HPDE6-E6E7 (cell line): ENCODE results near the gene MSX2.

Experiments used
- DNase-seq: peaks from one replicate; pipeline ENCODE4 v3.0.0; 2011; ENCODE audit warnings: missing footprints; ENCODE audit errors: extremely low spot score

Gene MSX2

DNA sequence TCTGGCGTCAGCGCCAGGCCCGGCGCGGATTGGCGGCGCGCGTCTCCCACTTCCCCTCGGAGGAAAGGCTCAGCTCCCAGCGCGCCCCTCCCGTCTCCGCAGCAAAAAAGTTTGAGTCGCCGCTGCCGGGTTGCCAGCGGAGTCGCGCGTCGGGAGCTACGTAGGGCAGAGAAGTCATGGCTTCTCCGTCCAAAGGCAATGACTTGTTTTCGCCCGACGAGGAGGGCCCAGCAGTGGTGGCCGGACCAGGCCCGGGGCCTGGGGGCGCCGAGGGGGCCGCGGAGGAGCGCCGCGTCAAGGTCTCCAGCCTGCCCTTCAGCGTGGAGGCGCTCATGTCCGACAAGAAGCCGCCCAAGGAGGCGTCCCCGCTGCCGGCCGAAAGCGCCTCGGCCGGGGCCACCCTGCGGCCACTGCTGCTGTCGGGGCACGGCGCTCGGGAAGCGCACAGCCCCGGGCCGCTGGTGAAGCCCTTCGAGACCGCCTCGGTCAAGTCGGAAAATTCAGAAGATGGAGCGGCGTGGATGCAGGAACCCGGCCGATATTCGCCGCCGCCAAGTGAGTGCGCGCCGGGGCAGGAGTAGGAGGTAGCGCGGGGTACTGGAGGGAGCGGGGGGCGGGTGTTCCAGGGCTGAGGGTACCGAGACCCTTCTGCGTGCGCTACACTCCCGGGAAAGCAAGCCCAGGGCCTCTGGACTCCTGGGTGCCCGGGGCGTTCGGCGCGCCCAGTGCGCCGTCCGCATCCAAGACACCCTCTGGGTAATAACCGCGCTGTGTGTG, at the start of gene MSX2:
Gene MSX2, plus strand, starts transcription at position 99 of the 777 bp plus-strand sequence. Its CDS starts 78 bp downstream, at position 177.
- DNase-seq: no peak

DNA sequence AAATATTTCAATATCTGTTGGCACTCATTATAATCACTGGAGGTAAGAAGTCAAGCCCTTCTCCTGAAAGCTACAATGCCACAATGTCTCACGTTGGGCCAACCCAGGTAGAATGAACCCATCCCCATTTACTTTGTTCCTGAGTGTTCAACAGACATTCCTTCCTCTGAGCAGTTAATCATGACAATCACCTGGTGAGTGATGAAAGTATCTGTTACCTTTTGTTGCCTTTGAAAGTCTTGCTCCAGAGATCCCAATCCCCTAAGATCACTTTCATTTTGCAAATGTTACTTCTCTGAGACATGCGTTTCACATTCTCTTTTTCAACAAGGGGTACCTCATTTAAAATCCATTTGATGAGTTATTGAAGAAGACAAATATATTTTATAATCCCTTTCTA, 49.3 kb upstream of the MSX2 start:
- DNase-seq: no peak

DNA sequence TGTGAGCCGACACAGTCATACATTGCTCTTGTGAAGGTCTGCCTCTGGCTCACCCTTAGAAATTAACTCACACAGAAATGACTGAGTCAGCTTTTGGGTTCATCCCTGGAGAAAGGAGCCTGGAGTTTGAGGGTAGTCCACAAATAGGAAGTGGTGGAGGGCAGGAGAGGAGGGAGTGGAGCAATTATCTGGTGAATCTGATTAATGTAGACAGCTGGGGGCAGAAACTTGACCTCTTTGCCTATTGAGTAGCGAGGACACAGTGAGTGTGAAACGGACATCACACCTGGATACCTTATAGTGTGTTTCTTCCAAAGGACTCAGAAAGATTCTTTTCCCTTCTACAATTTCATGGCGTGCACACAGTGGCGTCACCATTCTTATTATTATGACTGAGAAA, 48.5 kb upstream of the MSX2 start:
- no peak for DNase-seq

DNA sequence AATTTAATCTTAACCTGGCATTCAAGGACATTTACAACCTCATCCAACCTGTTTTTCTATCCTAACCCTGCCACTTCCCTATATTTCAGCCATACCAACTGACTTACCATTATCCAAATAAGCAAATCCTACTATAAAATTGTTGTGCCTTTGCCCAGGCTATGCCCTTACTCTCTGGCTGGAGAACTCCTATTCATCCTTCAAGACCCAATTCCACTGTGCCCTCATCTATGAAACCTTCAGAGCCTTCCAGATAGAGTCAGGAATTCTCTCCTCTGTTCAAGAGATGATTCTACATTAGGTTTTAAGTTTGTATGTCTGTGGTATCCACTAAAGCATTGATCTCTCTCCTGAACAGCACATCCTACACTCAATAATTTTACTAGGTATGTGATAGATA, 46.3 kb upstream of the MSX2 start:
- no peak for DNase-seq

DNA sequence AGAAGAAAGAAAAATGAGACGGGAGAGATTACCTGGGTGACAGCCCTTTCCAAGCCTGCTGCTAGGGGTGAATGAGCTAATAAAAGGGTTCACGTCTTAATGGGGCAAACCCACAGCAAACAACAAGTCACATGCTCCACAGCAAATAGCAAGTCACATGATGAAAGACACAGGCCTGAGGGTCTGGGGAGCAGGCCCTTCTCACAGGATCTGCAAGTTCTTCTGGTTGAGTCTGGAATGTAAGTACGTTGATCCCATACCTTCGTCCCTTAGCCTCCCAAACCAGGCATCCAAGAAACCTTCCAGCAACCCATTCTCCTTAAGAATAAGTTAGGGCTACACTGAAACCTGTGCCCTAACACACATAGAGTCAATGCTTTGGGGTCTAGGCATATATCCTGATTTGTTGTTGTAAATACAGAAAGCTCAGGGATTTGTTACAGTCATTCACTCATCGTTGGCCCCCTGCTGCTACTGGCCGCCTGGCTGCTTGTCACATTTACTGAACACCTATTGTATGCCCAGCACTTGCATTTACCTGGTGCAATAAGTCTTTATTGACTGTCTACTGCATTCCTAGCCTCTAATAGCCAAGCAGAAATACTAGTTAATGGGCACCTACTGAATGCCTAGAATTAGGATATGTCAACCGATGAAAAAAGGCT, 43.3 kb upstream of the MSX2 start:
- no peak for DNase-seq

DNA sequence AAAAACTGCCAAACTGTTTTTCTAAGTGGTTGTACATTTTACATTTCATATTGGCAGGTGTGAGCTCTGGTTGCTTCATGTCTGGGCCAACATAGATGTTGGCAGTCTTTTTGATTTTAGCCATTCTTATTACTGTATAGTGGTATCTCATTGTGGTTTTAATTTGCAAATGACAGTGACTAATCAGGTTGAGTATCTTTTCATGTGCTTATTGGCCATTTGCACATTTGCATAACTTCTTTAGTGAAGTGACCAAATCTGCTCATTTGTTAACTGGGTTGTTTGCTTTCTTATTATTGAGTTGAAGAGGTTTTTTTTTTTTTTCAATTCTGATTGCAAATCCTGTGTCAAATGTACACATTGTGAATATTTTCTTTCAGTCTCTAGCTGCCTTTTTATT, 36.9 kb upstream of the MSX2 start:
- no peak for DNase-seq

DNA sequence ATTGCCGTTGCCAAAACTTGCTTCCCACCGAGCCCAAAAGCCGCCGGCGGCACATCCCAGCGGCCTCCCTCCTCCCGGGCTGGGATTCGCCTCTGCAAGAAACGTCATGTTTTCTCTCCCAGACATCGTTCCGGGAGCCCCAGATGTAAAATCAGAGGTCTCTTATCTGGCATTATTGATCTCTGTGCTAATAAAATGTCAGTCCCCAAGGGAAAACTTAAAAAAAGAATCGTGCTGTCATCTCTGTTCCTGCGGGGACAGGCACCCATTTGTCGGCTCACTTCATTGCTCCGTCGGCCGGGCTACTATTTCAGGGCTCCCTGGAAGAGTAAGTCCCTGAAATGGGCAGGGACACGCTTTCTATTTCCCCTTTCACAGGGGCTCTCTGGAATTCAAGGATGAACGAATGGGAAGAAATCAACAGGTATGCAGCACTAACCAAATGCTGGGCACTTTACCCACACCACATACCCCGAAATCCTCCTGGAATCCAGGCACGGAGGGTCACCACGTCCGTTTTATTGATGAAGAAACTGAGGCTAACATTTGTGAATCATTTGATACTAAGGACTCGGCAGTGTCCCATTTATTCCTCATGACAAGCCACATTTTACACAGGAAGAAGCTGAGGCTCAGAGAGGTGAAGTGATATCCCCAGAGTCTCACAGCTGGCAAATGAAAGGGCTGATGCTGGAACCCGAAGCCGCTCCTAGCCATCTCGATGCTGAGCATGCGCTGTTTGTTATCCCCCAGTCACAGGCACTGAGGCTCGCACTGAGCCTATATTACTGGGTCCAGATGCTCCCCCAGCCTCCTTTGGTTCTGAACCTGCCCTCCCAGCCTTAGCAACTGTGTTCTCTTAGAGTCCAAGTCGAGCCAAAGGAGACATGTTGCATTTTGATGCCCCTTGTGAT, 35.7 kb upstream of the MSX2 start:
- no peak for DNase-seq

DNA sequence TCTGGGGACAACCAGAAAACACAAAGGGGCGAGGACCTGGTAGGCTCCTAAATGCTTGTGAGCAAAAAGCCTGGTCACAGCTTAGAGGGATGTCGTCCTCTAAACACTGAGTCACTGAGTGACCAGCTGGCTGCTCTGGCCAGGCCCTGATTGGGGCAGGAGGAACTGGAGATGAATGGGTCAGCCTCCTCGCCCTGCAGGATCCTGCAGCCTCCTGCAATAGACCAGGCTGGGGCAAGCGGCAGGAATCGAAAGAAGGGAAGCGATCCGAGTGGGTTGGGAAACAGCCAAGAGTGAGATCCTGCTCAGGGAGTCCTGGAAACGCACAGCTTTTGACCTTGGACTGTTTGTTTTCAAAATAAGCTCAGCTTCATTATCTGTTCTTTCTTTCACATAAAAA, 34.1 kb upstream of the MSX2 start:
- no peak for DNase-seq

DNA sequence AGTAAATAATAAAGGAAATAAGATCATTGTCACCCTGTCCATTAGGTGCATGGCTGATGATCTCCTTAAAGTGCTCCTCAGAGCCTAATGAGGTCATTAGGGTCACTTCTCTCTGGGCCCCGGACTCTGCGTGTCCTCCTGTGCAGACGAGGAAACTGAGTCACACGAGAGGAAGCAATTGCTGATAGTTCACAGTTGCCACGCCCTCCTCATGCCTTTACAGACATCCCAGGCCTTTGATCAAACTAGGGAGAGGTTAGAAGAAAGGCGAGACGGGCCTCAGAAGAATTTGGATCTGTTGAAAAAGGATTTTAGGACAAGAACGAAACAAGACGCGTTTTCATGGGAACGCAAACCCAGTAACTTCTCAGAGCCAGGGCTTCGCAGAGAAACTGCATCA, 32.0 kb upstream of the MSX2 start:
- no peak for DNase-seq

DNA sequence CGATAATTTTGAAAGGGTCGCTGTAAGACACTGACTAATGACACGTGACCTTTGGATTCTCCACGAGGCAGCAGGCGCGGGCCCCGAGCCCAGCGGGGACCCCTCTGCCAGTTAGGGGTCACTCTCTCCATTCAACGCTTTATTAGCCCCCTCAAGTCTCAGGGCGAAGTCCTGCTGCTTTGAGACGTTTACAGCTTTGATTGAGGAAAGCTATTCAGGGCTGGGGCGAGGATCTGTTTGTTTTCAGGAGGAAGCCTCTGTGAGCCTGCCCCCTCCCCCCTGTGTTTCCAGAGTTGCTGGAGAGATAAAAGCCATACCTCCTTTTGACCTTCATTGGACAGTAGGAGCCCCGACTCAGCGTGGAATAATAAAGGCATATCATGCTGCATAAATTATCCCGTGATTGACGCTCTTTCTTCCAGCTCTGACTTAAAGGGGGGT, 31.4 kb upstream of the MSX2 start:
- no peak for DNase-seq

DNA sequence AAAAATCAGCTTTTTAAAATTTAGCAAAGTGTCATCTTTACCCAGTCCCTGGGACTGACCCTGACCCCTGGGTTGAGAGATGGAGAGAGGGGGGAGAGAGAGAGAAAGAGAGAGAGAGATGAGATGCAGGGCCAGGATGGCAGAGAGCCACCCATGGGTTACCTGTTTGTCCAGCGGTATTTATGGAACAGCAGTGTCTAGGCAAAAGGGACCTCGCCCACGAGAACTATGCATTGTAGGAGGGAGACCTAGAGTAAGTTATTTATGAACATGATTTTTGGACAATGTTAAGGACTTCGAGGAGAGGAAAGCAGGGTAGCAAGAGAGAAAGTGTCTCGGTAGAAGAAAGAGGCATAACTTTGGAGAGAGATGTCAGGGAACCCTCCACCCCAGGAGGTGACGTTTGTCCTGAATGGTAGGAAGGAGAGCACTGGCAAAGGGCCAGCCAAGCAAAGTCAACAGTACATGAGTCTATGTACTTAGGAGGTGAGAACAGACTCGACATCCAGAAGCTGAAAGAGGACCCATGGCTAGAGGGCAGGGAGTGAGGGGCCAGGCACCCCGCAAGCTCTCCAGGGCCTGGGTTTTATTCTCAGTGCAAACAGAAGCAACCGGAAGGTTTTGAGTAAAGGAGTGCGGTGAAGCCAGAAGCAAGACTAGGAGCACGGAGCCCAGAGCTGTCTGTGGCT, 30.5 kb upstream of the MSX2 start:
- DNase-seq: no peak

DNA sequence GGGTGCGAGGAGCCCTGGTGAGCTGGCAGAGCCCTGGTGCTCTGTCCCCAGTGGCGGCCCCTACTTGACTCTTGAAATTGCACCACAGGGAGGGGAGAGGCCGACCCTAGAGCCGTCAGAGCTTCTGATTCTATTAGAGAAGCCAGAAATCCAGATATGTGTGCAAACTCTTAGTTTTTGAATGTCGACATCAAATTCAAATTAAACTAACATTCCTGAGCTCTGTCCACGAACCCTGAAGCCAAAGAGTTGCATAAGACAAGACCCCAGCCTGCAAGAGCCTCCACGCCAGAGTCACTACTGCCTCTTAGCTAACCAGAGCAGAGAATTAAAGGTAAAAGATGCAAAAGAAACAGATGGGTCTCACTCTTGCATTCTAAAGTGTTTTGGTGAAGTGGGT, 29.8 kb upstream of the MSX2 start:
- no peak for DNase-seq

DNA sequence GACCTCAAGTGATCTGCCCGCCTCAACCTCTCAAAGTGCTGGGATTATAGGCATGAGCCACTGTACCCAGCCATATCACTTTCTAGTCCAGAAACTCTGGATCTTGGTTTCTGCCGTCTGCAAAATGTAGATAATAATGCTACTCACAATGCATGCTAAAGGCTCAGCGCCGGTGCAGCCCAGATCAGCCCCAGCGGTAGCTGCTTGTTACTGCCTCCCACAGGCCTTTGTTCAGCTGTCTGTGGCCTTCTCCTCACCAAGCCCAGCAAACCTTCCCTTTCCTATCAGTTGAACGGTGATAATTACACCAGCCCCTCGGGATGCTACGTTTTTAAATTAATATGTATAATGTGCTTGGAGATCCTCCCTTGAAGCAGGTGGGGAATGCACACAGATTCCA, 26.2 kb upstream of the MSX2 start:
- DNase-seq: no peak

DNA sequence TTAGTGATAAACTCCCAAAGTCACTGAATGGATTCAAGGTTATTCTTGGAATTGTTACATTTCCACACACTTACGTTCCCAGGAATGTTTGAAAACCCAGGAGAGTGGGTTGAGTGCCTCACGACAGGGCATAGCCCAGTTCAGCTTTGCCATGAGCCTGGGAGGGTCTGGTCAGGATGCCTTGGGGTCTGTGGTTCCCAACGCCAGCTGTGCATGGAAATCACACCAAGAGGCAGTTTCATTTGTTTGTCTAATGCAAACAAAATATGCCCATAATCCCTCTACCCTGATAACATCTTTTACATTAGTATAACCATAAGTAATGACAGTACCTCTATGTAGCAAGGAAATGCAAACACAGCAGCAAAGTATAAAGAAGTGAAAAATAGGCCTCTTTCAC, 25.3 kb upstream of the MSX2 start:
- no peak for DNase-seq

DNA sequence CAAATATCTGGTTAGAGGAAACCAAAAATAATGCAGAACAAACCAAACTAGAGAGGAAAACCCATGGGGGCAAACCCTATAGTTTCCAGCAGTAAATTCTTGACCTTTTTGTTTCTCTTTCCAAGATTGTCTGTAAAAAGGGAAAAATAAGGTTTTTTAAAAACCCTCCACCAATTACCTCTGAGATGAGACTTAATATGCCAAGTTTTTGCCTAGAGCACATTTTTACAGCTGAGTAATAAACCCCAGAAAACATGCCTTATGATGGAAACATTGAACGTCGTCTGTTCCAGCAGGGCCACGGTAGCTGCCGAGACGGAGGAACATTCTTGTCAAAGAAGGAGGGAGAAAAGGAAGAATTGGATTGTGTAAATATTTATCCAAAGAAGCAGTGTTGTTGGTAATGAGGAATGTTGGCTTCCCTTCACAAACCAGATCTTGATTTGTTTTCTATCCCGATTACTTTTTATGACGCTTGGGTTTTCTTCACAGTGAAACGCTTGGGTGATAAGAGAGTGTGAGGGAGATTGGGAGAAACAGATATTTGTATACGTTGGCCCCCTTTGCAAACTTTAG, 17.3 kb upstream of the MSX2 start:
- no peak for DNase-seq

DNA sequence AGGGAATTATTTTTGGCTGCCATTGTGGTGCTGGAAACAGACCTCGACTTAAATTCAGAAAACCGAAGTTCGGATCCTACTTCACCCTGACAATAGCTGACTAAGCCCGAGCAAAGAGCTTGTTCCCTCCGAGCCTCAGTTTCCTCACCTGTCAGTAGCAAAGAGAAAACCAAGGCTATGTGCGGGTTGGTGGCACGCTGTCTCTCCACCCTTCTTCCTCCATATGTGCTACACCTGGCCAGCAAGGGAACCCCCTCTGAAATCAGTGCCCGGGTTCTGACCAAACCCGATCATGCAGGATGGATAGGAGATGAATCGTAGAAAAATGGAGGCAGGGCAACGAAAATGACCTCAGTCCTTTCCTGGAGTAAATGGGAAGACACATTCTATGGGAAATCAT, 16.7 kb upstream of the MSX2 start:
- no peak for DNase-seq

DNA sequence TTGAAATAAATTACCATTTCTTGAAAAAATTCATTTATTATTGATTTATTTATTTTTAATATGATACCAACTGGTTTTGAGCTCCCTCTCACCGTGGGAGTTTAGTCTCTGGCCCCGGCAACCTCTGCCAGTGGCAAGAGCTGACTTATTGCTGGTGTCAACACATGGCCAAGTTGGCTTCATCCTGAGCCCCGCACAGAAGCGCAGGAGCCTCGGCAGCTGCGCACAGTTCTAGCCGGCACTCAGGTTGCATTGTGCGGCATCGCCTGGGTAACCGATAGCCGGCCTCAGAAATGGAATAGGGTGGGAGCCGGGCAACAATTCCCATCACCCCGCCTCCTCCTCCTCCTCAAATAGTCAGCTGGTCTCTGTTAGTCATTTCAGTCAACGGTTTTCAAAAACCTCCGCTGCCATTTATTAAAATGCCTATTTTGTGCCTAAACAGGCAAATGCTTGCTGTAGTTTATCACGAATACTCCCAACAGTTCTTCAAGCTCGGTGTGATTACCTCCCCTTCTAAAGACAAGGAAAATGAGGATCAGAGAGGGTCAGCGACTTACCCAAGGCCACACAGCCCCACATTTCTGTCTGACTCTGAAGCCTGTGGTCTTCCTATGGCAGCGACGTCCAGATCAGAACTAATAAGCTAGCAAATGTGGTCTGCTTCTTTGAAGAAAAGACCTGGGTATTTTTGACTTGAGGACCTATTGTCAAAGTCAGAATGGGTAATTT, 15.7 kb upstream of the MSX2 start:
- no peak for DNase-seq

DNA sequence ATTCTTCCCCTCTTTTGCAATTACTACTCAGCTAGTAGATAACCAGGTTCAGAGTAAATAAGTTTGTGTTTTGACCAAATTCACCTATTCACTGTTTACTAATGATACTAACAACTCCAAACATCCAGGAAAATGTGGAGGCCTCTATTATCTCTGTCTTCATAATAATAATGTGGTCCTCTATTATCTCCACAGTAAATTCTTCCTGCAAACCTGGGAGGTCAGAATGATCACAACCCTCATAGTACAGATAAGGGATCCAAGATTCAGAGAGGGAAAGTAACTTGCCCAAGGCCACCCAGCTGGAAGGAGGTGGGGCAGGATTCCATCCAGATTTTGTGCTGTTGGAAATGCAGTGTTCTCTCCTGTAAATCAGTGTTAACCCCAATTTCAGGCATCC, 9.6 kb upstream of the MSX2 start:
- no peak for DNase-seq

DNA sequence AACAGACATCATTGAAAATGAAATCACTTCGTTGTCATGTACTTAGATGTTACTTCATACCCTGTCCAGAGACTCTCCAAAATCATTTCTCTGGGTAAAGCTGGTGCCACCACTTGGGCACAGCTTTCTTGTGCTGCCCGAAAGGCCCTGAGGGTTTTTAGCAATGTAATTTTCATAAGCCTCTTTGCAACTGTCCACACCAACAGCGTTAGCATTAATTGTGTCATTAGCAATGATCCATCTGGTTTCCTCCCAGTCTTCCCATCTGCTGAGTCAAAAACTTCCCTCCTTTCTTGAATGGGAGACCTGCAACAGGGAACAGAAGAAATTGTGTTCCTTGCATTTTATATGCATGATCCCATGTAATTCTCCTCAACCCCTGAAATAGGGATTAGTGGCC, 8.6 kb upstream of the MSX2 start:
- DNase-seq: no peak

DNA sequence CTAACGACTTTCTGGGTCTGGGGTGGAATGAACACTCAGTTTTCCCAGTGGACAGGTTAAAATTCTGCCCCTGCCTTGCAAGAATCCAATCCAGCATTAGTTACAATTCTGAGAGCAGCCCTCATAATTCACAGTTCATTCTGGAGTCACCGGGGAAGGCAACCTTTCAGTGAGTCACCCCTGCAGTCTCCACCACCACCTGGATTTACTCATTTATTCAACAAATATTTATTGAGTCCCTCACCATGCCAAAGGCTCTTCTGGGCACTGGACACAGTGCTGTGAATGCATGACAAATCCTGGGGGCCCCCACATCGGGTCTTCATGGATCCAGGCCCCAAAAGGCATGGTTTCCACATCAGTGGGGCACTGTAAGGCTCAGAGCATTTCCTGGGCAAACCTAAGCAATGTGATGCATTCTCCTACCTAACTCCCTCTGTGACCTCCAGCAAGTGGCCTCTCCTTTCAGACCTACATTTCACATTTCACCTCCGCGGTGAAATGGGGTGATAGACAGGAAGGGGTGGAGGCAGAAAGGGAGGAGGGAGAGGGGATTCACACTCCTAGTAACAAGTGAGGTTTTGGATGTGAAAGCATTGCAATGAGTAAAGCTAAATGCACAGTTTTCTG, 6.4 kb upstream of the MSX2 start:
- no peak for DNase-seq
